AG10803 (cell line): ENCODE results near the gene CPNE4.
"Not testable (repeated sequence)": the region's sequence is repeated elsewhere in the genome, so short reads cannot be mapped to it uniquely, and the experiment has no call there.

ENCODE experiments used
- DNase-seq: peaks from one replicate; pipeline ENCODE4 v3.0.0; 2010; ENCODE audit warnings: low read depth
- H3K4me3 ChIP-seq: 2 replicates; pipeline ENCODE4 v1.5.1; 2011; ENCODE audit warnings: mild to moderate bottlenecking, low read length, control low read depth
- TF ChIP-seq, protein P1 (sequence below): conservative IDR thresholded peaks from 2 replicates; pipeline ENCODE4 v1.5.1; 2011; ENCODE audit warnings: mild to moderate bottlenecking, low read length, control low read depth, inconsistent platforms

The CPNE4 gene

DNA sequence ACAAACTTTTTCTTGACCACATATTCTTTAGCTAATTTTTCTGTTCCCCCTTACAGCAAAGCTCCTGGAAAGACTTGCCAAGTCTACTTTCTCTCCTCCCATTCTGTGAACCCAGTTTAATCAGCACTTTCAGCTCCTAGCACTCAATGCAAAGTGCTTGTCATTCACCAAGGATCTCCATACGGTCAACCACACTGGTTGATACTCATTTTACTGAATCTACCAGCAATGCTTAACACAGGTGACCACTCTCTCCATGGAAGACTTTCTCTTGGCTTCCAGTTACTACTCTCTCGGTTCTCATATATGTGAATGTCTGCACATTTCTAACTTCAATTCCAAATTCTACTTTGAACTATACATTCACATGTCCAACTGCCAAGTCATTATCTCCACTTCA lies 543.7 kb downstream of the CPNE4 start:
- TF ChIP-seq, protein P1, sequence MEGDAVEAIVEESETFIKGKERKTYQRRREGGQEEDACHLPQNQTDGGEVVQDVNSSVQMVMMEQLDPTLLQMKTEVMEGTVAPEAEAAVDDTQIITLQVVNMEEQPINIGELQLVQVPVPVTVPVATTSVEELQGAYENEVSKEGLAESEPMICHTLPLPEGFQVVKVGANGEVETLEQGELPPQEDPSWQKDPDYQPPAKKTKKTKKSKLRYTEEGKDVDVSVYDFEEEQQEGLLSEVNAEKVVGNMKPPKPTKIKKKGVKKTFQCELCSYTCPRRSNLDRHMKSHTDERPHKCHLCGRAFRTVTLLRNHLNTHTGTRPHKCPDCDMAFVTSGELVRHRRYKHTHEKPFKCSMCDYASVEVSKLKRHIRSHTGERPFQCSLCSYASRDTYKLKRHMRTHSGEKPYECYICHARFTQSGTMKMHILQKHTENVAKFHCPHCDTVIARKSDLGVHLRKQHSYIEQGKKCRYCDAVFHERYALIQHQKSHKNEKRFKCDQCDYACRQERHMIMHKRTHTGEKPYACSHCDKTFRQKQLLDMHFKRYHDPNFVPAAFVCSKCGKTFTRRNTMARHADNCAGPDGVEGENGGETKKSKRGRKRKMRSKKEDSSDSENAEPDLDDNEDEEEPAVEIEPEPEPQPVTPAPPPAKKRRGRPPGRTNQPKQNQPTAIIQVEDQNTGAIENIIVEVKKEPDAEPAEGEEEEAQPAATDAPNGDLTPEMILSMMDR = no peak
- no peak for DNase-seq
- H3K4me3 ChIP-seq = no peak overlapping the region

DNA sequence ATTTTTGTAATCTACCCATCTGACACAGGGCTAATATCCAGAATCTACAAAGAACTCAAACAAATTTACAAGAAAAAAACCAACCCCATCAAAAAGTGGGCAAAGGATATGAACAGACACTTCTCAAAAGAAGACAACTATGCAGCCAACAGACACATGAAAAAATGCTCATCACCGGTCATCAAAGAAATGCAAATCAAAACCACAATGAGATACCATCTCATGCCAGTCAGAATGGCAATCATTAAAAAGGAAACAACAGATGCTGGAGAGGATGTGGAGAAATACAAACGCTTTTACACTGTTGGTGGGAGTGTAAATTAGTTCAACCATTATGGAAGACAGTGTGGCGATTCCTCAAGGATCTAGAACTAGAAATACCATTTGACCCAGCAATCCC lies 548.3 kb downstream of the CPNE4 start:
- H3K4me3 ChIP-seq, DNase-seq: not testable (repeated sequence)

DNA sequence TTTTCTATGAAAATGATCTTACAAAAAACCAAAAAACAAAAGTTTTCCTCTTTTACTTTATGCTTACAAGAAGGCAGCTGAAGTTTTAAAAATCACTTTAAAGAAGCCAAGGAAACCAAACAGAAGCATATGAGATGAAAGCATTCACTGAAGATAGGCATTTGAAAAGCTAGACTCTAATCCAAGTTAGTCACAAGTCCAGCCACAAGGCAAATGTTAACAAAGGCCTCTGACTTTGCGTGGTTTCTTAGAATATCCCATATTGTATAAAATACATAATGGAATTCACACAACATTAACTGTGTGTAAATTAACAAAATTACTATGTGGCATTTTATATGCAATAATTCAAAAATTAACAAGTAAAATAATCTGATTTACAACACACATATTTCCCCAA lies 549.7 kb downstream of the CPNE4 start:
- H3K4me3 ChIP-seq = no peak overlapping the region
- DNase-seq = peak; percentile 10
- TF ChIP-seq, protein P1 = no peak

DNA sequence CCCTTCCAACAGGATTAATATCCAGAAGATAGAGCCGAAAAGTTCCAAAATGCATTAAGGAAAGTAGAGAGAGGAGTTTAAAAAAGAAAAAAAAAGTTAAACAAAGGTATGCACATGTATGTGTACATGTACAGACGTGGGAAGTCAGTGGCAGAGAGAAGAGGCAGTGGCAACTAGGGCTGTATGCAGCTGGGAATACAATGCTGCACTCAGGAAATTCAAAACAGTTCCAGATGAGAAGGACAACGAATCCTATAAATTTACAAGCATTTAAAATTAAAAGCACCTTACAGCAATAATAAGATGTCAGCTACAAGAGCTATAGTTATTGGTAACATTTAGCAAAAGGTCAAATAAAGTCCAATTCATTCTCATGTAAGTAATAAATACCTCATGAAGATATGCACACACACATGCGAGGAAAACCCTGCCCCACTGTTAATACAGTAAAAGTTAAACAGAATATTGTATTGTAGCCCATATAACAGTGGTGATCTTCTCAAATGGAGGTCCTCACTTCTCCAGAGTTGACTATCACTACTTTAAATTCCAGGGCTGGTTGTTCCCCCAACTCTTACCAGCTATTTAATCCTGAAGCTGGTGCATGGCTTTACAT lies 550.2 kb downstream of the CPNE4 start:
- DNase-seq = peak; percentile 9
- no peak overlapping the region for H3K4me3 ChIP-seq
- TF ChIP-seq, protein P1 = no peak
